Vagina (tissue), 2 donors: ENCODE results near the gene APLF. TPM values are rescaled to one million over a fixed set of nuclear protein-coding genes. Genes with fewer than 3 reads are reported as not detected.

ENCODE experiments used
- DNase-seq, 2 donors: peaks; one replicate each; pipeline ENCODE4 v3.0.0-alpha.2; 2017; ENCODE audit errors: extremely low spot score in 2 of 2
- H3K27ac ChIP-seq: fragments of 200-600 bp; sonication (generic); one replicate; pipeline ENCODE4 v1.5.1; 2019
- H3K27me3 ChIP-seq: fragments of 200-600 bp; sonication (generic); one replicate; pipeline ENCODE4 v1.5.1; 2019
- H3K36me3 ChIP-seq, 2 donors: fragments of 200-600 bp; sonication (generic); one replicate each; pipeline ENCODE4 v1.5.1; 2017 to 2019
- H3K4me1 ChIP-seq: fragments of 200-600 bp; sonication (generic); one replicate; pipeline ENCODE4 v1.5.1; 2019
- H3K4me3 ChIP-seq, 2 donors: fragments of 200-600 bp; sonication (generic); 1 replicate in 1 of 2; 2 replicates in 1 of 2; pipeline ENCODE4 v1.5.1; 2016 to 2019
- H3K9me3 ChIP-seq: fragments of 200-600 bp; sonication (generic); one replicate; pipeline ENCODE4 v1.5.1; 2019
- CTCF ChIP-seq, 3 experiments: fragments of 450-650 bp in 2 of 3; fragments of 200-600 bp in 1 of 3; sonication (generic) in 1 of 3; IDR thresholded peaks; one replicate each; pipeline ENCODE4 v1.5.1; 2017 to 2019; ENCODE audit warnings: antibody characterized with exemption in 3 of 3, mild to moderate bottlenecking in 2 of 3, moderate library complexity in 2 of 3
- POLR2A ChIP-seq, 2 donors: fragments of 450-650 bp; IDR thresholded peaks; one replicate each; pipeline ENCODE4 v1.6.1; 2017; ENCODE audit warnings: antibody characterized with exemption in 2 of 2, mild to moderate bottlenecking in 2 of 2, moderate library complexity in 2 of 2
- POLR2AphosphoS5 ChIP-seq, 2 donors: sonication (generic); formaldehyde crosslinking; IDR thresholded peaks; one replicate each; pipeline ENCODE4 v1.9.0; 2017; ENCODE audit warnings: antibody characterized with exemption in 2 of 2, mild to moderate bottlenecking in 2 of 2, low read depth in 1 of 2; ENCODE audit not compliant: insufficient read depth in 1 of 2
- intact Hi-C: fragments of 100-400 bp; cut with DNase I; formaldehyde crosslinking; loops from one replicate; pipeline ENCODE4 v1.15.1; 2023
- total RNA-seq: library from RNA; depleted of rRNA; stranded (reverse); fragments of >200 nt; gene quantifications from one replicate; pipeline ENCODE4 v1.2.3, GENCODE V29; 2016

APLF gene
- total RNA-seq, 1 donor from 2014 or later = 18.7 TPM

- Histone ChIP-seq H3K4me1 (peaks cover 22% of the 10 kb centered on the region), H3K27me3 (no peaks in the 10 kb centered on the region), H3K4me3 (no peak overlapping the region), H3K36me3 (no peaks in the 10 kb centered on the region), H3K27ac (no peak overlapping the region), H3K9me3 (no peaks in the 10 kb centered on the region)
- DNase-seq = no peak
- no peak for TF ChIP-seq POLR2AphosphoS5 (IDR thresholded peaks at IDR 0.05; ENCODE audit: insufficient read depth in 1 of 2, low read depth in 1 of 2)
- no peak for TF ChIP-seq CTCF (IDR thresholded peaks at IDR 0.05)
- no peak for TF ChIP-seq POLR2A (IDR thresholded peaks at IDR 0.05)
- intact Hi-C loops = no loop called here
These were observed 34.4 kb upstream of the APLF start for GRCh38 chr2:68432696-68433658.

GRCh38 chr2:68434981-68435380 lies 32.4 kb upstream of the APLF start:
- H3K27me3 ChIP-seq = no peaks in the 10 kb centered on the region
- H3K36me3 ChIP-seq = no peaks in the 10 kb centered on the region
- no peaks in the 10 kb centered on the region for H3K9me3 ChIP-seq
- H3K4me1 ChIP-seq = peaks cover 15% of the 10 kb centered on the region
- intact Hi-C loops = no loop called here
- TF ChIP-seq POLR2A (IDR thresholded peaks at IDR 0.05) = no peak
- no peak for TF ChIP-seq POLR2AphosphoS5 (IDR thresholded peaks at IDR 0.05; ENCODE audit: insufficient read depth in 1 of 2, low read depth in 1 of 2)
- no peak for TF ChIP-seq CTCF (IDR thresholded peaks at IDR 0.05)
- peak overlapping the region; percentile 22 for H3K27ac ChIP-seq
- DNase-seq = no peak
- no peak overlapping the region for H3K4me3 ChIP-seq

GRCh38 chr2:68435615-68436014 lies 31.8 kb upstream of the APLF start:
- Histone ChIP-seq H3K27ac (peak overlapping the region; percentile 37), H3K27me3 (no peaks in the 10 kb centered on the region), H3K36me3 (no peaks in the 10 kb centered on the region), H3K4me3 (no peak overlapping the region), H3K4me1 (peaks cover 15% of the 10 kb centered on the region), H3K9me3 (no peaks in the 10 kb centered on the region)
- DNase-seq = no peak
- intact Hi-C loops = no loop called here
- no peak for TF ChIP-seq POLR2AphosphoS5 (IDR thresholded peaks at IDR 0.05; ENCODE audit: insufficient read depth in 1 of 2, low read depth in 1 of 2)

GRCh38 chr2:68436270-68436669 lies 31.1 kb upstream of the APLF start:
- Histone ChIP-seq H3K36me3 (no peaks in the 10 kb centered on the region), H3K4me1 (peaks cover 15% of the 10 kb centered on the region), H3K4me3 (no peak overlapping the region), H3K9me3 (no peaks in the 10 kb centered on the region), H3K27me3 (no peaks in the 10 kb centered on the region), H3K27ac (peak overlapping the region; percentile 37)
- intact Hi-C loops = no loop called here
- no peak for DNase-seq
- TF ChIP-seq CTCF (IDR thresholded peaks at IDR 0.05) (no peak), POLR2AphosphoS5 (IDR thresholded peaks at IDR 0.05; ENCODE audit: insufficient read depth in 1 of 2, low read depth in 1 of 2) (no peak), POLR2A (IDR thresholded peaks at IDR 0.05) (no peak)

- intact Hi-C loops = no loop called here
- Histone ChIP-seq H3K4me3 (no peak overlapping the region), H3K27me3 (no peaks in the 10 kb centered on the region), H3K27ac (no peak overlapping the region), H3K36me3 (no peaks in the 10 kb centered on the region), H3K9me3 (no peaks in the 10 kb centered on the region), H3K4me1 (peaks cover 15% of the 10 kb centered on the region)
- no peak for DNase-seq
- TF ChIP-seq CTCF (IDR thresholded peaks at IDR 0.05) = no peak
- TF ChIP-seq POLR2A (IDR thresholded peaks at IDR 0.05) = no peak
- no peak for TF ChIP-seq POLR2AphosphoS5 (IDR thresholded peaks at IDR 0.05; ENCODE audit: insufficient read depth in 1 of 2, low read depth in 1 of 2)
These were observed 28.7 kb upstream of the APLF start for GRCh38 chr2:68438455-68439303.
